GM18505 (cell line): ENCODE results near the gene PTGDR2.

Experiments
- ATAC-seq: cut with Tn5 transposase; IDR thresholded peaks from one replicate; pipeline ENCODE4 v1.9.1; 2021; ENCODE audit not compliant: unreplicated experiment
- POLR2A ChIP-seq: IDR thresholded peaks from 4 replicates; pipeline ENCODE4 v1.6.1; 2011; ENCODE audit warnings: borderline replicate concordance; ENCODE audit not compliant: insufficient read depth, insufficient read length; ENCODE audit errors: extremely low read depth

Gene PTGDR2

DNA sequence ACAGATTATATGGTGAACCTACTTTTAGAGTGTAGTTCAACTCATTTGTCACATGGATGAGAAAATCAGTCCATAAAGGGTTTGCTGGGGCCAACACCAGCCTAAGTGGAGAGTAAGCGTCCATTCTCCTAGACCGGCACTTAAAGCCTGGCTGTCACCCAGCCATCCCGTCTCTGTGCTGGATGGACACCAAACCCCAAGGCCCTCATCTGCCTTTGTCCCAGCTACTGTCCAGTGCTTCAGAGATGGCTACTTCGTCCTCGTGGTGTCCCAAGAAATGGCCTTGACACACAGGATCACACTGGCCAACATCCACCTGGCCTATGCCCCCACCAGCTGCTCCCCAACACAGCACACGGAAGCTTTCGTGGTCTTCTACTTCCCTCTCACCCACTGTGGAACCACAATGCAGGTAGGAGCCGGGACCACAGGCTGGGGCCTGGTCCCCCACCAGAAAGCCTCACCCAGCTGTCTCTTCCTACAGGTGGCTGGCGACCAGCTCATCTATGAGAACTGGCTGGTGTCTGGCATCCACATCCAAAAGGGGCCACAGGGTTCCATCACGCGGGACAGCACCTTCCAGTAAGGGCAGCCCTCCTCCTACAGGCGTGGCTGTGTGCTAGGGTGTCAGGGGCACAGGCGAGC lies 15.1 kb upstream of the PTGDR2 start:
- ATAC-seq, result no peak
- no peak for TF ChIP-seq POLR2A

DNA sequence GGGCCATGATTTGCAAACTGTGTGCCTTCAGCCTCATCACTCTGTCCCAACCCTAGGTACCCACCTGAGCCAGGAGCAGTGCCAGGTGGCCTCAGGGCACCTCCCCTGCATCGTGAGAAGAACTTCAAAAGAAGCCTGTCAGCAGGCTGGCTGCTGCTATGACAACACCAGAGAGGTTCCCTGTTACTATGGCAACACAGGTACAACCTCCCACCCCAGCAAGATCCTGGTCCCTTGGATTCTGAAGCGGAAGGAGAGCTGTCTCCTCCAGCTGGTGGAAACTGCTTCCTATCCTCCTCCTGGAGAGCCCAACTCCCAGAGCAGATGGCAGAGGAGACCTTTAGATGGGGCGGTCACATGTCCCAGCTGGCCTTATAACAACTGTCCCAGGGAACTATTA lies 14.5 kb upstream of the PTGDR2 start:
- TF ChIP-seq POLR2A, result no peak
- no peak for ATAC-seq

DNA sequence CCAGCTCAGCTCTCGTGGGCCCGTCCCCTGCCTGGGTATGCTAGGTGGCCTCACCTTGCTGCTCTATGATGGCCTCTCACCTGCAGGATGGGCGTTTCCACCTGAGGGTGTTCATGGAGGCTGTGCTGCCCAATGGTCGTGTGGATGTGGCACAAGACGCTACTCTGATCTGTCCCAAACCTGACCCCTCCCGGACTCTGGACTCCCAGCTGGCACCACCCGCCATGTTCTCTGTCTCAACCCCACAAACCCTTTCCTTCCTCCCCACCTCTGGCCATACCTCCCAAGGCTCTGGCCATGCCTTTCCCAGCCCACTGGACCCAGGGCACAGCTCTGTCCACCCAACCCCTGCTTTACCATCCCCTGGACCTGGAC lies 13.7 kb upstream of the PTGDR2 start:
- no peak for ATAC-seq

DNA sequence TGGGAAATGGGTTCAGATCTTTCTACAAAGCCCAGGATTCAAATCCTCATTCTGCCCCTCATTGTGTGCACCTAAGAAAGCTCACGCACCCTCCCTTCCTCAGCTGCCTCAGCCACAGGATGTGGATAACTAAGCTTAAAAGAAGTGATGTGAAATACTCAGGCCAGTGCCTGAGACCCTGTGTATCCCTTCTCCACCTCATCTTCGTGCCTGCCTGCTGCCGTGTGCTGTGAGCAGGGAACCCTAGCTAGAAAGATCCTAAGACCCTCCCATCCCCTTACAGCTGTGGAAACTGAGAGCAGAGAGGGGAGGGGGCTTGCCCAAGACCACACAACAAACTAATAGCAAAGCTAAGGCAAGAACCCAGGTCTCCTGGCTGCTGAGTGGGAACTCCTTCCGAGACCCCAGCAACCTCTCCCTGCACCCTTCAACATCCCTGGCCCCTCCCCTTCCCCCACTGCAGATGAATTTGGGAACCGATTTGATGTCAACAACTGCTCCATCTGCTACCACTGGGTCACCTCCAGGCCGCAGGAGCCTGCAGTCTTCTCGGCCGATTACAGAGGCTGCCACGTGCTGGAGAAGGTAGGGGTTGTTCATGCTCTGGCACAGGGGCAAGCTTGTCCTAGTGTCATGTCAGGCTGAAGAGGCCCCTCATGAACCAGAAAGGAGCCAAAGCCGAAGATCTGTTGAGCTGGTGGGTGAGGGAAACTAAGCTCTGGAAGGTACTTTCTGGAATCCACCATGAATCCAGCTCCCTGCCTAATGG lies 13.1 kb upstream of the PTGDR2 start:
- ATAC-seq, result no peak
- TF ChIP-seq POLR2A, result no peak

More for the DNA sequence above, 13.7 kb upstream of the PTGDR2 start:
- TF ChIP-seq POLR2A, result no peak

DNA sequence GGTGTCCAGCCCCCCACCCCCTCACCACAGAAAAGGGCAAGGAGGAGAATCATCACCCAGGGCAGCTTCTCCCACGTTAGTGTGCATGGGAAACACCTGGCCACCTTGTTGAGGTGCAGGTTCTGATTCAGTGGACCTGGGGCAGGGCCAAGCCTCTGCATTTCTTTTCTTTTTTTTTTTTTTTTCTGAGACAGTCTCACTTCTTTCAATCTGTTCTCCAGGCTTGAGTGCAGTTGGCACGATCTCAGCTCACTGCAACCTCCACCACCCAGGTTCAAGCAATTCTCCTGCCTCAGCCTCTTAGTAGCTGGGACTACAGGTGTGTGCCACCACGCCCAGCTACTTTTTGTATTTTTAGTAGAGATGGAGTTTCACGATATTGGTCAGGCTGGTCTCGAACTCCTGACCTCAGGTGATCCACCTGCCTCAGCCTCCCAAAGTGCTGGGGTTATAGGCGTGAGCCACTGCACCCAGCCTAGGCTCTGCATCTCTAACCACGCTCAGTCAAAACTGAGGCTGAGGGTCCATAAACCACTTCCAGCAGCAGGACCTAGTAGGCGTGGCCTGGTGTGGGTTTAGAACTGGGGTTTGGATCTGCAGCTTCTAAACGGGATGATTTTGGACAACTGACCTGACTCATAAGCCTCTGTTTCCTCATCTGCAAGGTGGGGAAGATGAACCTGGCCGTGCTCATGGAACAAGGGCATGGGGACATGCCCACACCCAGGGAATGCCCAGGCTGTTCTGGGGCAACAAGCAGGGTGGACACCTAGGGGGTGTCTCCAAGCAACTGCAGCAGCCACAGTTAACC lies 12.3 kb upstream of the PTGDR2 start:
- no peak for TF ChIP-seq POLR2A
- ATAC-seq, result no peak

DNA sequence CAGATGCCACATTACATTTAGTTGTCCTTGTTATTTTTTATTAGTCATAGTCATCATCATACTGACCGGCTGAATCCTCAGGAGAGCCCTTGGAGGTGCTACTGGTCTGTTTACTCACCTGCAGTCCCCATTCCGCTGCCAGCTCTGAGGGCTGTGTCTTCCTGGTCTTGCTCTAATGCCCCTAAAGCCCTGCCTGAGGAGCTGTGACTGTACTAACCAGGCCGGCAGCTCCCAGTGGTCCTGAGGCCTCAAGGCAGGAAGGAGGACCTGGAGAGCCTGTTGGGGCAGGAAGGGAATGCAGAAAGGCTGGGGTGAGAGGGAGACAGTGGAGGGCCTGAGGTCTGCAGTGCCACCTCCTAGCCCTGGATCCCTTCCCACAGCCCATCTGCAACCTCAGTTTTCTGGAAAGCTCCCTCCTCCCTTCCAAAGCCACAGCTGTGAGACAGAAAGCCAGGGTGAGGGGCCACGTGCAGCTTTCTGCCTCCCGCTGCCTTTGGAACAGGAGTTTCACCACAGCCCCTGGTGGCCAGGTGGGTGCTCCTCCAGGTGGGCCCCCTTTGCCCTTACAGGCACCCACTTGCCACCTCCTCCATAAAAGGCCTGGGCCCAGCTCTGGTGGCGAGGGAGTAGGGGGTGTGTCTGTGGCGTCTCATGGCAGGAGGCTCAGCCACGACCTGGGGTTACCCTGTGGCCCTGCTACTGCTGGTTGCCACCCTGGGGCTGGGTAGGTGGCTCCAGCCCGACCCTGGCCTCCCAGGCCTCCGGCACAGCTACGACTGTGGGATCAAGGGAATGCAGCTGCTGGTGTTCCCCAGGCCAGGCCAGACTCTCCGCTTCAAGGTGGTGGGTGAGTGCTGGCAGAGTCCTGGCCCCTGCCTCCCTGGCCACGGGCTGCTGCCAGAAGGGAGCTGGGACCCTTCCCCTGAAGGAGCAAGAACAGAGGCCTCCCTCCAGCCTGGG lies 11.4 kb upstream of the PTGDR2 start, which contains the start of gene ZP1:
Gene ZP1 (plus strand): TSS at position 632 of the 960 bp plus-strand sequence. CDS start 20 bp downstream, at position 652.
- no peak for TF ChIP-seq POLR2A
- ATAC-seq, result no peak

DNA sequence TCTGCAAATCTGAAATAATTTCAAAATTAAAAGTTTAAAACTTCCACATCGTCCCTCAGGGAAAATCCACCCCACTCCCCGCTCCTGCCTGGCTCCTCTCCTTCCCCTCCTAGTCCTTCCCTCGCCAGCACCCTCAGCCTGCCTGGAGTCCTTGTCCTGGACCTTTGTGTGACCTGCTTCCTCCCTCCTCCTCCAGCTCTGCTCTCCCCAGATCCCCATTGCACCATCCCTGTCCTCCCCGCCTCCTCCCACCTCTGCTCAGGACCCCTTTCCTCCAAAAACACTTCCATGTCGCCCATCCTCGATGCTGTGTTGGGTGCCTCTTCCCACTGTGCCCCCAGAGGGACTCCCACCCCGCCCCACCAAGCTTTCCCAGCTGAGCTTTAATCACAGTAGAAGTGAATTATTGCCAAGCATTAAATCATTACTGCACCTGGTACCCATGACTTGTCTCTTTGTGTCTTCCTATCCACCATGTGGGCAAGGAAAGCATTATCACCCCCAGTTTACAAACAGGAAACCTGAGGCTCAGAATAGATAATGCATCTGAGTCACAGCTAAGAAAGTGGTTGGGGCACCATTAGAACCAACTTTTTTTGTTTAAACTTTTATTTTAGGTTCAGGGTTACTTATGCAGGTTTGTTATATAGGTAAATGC lies 9.2 kb upstream of the PTGDR2 start:
- TF ChIP-seq POLR2A, result no peak
- no peak for ATAC-seq

DNA sequence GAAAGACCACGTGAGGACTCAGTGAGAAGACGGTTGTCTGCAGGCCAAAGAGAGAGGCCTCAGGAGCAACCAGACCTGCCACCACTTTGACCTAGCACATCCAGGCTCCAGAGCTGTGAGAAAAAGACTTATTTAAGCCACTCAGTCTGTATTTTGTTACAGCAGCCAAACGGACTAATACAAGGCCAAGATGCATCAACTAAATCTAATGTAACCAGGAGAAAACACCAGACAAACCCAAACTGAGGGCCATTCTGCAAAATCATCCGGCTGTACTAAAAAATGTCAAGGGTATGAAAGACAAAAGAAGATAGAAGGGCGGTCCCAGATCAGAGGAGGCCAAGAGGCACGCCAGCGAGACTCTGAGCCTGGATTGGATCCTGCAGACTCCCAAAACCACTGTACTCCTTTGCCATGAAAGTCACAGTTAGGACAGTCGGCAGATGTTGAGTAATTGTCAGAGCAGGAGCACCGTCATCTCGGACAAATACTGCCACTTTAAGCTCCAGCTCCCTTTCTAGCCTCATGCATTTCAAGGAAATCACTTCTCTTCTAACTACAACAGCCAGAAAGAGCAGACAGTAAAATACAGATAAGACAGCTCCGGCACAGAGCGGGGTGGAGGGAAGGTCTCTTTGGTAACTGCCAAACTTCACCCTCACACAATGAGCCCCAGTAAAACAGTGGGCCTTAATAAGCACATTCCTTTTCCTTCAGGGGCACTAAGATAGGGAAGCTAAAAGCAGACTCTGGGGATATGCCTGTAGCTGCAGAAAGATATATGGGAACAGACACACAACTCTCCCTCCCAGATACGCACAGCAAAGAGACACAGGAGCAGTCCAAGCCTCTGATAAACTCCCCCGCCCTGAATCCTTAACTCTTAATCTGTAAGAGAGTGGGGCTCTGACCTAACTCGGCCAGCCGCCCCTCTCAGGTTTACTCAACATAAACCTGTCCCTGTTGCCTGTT lies 8.1 kb upstream of the PTGDR2 start:
- no peak for TF ChIP-seq POLR2A
- ATAC-seq, result no peak

DNA sequence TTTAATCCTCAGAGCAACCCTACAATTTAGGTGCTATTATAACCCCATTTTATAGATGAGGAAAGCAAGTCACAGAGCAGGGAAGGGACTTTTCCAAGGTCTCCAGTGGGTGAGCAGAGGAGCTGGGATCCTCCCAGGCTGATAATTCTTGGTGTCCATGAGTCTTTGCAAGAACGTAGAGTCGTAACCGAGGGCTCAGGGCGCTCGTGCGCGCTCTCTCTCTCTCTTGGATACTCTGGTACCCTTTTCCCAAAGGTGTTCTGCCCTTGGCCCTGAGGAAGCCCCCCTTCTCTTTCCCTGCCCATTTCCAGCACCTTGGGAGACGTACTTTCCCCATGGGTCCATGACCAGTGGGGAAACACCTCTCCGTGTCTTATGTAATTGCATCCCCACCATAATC lies 6.4 kb upstream of the PTGDR2 start:
- no peak for ATAC-seq
- TF ChIP-seq POLR2A, result no peak

DNA sequence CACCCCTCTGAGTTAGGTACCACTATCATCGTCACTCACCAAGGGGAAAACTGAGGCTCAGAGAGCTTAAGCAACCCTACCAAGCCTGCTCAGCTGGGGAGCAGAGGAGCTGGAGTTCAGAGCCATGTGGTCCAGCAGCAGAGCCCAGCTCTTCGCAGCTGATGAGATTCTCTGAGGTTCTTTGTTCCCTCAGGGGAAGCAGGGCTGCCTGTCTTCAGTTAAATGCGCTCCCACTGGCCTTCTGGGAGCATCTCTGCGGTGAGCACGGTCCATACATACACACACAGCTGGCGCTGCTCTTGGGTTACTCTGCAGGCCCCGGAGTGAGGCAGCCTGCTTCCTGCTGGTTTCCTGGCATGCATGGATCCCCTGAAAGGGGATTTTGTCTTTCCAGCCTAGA lies 5.2 kb upstream of the PTGDR2 start:
- no peak for TF ChIP-seq POLR2A
- ATAC-seq, result no peak

DNA sequence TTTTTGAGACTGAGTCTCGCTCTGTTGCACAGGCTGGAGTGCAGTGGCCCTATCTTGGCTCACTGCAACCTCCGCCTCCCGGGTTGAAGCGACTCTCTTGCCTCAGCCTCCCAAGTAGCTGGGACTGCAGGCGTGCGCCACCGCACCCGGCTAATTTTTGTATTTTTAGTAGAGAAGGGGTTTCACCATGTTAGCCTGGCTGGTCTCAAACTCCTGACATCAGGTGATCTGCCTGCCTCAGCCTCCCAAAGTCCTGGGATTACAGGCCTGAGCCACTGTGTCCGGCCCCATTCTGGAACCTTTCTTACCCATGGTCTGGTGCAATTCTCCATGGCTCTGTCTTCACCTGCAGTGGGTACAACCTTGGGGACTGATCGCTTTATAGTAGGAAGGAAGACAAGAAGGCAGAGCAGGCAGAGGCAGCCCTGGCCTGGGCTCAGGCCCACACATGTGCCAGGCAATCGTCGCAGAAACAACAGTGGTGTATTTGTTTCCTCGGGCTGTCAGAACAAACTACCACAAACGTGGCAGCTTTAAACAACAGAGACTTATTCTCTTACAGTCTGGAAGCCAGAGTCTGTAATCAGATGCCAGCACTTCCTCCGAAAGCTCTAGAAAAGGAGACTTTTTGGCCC lies 4.0 kb upstream of the PTGDR2 start:
- TF ChIP-seq POLR2A, result no peak
- ATAC-seq, result no peak

DNA sequence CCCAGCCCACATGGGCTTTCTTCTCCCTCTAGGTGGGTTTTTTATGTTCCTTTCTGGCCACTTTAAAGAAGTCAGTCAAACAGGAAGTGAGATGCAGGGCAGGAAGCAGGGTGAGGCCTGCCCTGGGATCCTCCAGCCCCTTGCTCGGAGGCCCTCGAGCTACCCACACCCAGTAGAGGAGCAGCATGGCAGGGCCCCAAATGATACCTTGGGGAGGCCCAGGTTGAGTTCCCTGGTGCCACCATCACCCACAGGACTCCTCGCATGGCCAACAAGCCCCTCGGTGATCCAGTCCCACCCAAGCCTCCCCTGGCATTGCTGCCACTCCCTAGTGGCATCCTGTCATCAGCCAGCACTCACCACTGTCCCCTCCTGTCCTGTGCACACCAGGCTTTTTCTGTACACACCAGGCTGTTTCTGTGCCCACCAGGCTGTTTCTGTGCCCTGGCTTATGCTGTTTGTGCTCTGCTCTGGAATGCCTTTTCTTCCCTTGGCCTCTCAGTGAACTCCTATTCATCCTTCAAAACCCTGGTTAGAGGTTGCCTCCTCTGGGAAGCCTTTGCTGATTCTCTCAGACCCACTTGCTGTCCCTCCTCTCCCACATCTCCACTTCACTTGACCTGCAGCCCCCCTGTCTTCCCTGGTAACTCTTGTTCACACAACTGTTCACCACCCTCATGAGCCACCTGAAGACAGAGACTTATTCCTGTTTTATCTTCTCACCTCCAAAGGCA lies 3.1 kb upstream of the PTGDR2 start:
- ATAC-seq, result no peak
- no peak for TF ChIP-seq POLR2A
